A549 (cell line): Measurements from ENCODE around the gene PSMB7.

Source experiments
- BHLHE40 ChIP-seq: IDR thresholded peaks from 2 replicates; pipeline ENCODE4 v1.6.1; 2012; ENCODE audit warnings: low read depth, low read length, inconsistent platforms
- CEBPB ChIP-seq, 2 experiments: fragments of >200 bp in 1 of 2; sonication (Bioruptor Twin) in 1 of 2; formaldehyde crosslinking in 1 of 2; IDR thresholded peaks; 2 replicates each; pipeline ENCODE4 v1.6.1; 2012 to 2016
- CTCF ChIP-seq: fragments of >200 bp; sonication (Bioruptor Twin); formaldehyde crosslinking; IDR thresholded peaks from 3 replicates; pipeline ENCODE4 v1.5.1; 2016
- HDAC2 ChIP-seq: fragments of 200-600 bp; sonication (generic); IDR thresholded peaks from 2 replicates; pipeline ENCODE4 v1.6.1; 2016
- KDM1A ChIP-seq: fragments of 200-600 bp; sonication (generic); IDR thresholded peaks from 2 replicates; pipeline ENCODE4 v1.6.1; 2016; ENCODE audit warnings: low read depth, mild to moderate bottlenecking
- MAX ChIP-seq: IDR thresholded peaks from 2 replicates; pipeline ENCODE4 v1.6.1; 2012
- NFE2L2 ChIP-seq: fragments of 150-350 bp; conservative IDR thresholded peaks from 2 replicates; pipeline ENCODE4 v1.6.1; 2014; ENCODE audit warnings: low read length
- POLR2AphosphoS2 ChIP-seq: conservative IDR thresholded peaks from 2 replicates; pipeline ENCODE4 v1.6.1; 2012; ENCODE audit warnings: low read length, improper control_type of control experiment, inconsistent platforms
- RARB ChIP-seq: fragments of 250-450 bp; sonication (Bioruptor Pico); IDR thresholded peaks from 2 replicates; pipeline ENCODE4 v1.8.0; 2021; ENCODE audit warnings: mild to moderate bottlenecking, moderate library complexity
- RFX5 ChIP-seq: fragments of 450-650 bp; IDR thresholded peaks from 2 replicates; pipeline ENCODE4 v1.7.1; 2014; ENCODE audit warnings: antibody characterized with exemption, mild to moderate bottlenecking, moderate library complexity
- TP53 ChIP-seq: fragments of 250-450 bp; sonication (Bioruptor Pico); IDR thresholded peaks from 2 replicates; pipeline ENCODE4 v1.5.0; 2021; ENCODE audit warnings: mild to moderate bottlenecking, moderate library complexity
- TF ChIP-seq, protein P1 (sequence below): fragments of 150-350 bp; IDR thresholded peaks from 2 replicates; pipeline ENCODE4 v1.6.1; 2014; ENCODE audit warnings: low read depth, mild to moderate bottlenecking, low read length
- TF ChIP-seq, protein P2 (sequence below): fragments of >200 bp; sonication (Bioruptor Twin); formaldehyde crosslinking; IDR thresholded peaks from 3 replicates; pipeline ENCODE4 v1.6.1; 2016
- TF ChIP-seq, protein P3 (sequence below): fragments of 250-450 bp; sonication (Bioruptor Pico); IDR thresholded peaks from 2 replicates; pipeline ENCODE4 v1.5.0; 2021; ENCODE audit warnings: mild to moderate bottlenecking, moderate library complexity, borderline replicate concordance

DNA sequence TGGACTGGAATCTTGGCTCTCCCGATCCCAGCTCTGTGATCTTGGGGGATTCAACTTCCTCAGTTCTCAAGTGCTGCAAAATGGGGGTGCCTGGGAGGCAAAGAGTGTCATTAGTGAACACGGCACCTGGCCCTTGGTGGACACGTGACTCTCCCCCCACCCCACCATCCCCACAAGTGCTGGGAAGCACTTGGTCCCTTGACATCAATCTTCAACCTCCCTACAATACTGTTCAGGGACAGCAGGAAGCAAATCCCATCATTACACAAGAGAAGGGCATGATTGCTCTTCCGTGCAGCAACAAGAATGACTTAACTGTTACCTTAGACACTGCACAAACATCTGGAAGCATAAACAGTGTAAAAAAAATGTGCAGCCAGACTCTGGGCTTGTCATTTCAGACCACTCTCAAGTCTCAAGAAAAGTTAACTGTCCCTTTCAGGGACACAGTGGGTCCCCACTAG, 61.4 kb downstream of the PSMB7 start:
- TF ChIP-seq MAX (no peak), RFX5 (no peak), CTCF (no peak), TP53 (no peak), KDM1A (no peak), NFE2L2 (no peak), HDAC2 (no peak), RARB (CRISPR knock-in tag) (no peak), BHLHE40 (no peak), POLR2AphosphoS2 (no peak), CEBPB (IDR thresholded peaks at IDR 0.05) (no peak)
- TF ChIP-seq, protein P1, sequence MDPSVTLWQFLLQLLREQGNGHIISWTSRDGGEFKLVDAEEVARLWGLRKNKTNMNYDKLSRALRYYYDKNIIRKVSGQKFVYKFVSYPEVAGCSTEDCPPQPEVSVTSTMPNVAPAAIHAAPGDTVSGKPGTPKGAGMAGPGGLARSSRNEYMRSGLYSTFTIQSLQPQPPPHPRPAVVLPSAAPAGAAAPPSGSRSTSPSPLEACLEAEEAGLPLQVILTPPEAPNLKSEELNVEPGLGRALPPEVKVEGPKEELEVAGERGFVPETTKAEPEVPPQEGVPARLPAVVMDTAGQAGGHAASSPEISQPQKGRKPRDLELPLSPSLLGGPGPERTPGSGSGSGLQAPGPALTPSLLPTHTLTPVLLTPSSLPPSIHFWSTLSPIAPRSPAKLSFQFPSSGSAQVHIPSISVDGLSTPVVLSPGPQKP = no peak
- TF ChIP-seq, protein P2, sequence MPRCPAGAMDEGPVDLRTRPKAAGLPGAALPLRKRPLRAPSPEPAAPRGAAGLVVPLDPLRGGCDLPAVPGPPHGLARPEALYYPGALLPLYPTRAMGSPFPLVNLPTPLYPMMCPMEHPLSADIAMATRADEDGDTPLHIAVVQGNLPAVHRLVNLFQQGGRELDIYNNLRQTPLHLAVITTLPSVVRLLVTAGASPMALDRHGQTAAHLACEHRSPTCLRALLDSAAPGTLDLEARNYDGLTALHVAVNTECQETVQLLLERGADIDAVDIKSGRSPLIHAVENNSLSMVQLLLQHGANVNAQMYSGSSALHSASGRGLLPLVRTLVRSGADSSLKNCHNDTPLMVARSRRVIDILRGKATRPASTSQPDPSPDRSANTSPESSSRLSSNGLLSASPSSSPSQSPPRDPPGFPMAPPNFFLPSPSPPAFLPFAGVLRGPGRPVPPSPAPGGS = no peak
- TF ChIP-seq, protein P3, sequence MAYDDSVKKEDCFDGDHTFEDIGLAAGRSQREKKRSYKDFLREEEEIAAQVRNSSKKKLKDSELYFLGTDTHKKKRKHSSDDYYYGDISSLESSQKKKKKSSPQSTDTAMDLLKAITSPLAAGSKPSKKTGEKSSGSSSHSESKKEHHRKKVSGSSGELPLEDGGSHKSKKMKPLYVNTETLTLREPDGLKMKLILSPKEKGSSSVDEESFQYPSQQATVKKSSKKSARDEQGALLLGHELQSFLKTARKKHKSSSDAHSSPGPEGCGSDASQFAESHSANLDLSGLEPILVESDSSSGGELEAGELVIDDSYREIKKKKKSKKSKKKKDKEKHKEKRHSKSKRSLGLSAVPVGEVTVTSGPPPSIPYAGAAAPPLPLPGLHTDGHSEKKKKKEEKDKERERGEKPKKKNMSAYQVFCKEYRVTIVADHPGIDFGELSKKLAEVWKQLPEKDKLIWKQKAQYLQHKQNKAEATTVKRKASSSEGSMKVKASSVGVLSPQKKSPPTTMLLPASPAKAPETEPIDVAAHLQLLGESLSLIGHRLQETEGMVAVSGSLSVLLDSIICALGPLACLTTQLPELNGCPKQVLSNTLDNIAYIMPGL (CRISPR knock-in tag) = no peak
